Stimulated activated naive CD4-positive, alpha-beta T cell (primary cell): ENCODE results near the gene MIPOL1.

Experiments
- DNase-seq, 6 experiments: peaks; one replicate each; lab custom pipeline; 2025; lab: John Stamatoyannopoulos, UW

MIPOL1 gene

DNA sequence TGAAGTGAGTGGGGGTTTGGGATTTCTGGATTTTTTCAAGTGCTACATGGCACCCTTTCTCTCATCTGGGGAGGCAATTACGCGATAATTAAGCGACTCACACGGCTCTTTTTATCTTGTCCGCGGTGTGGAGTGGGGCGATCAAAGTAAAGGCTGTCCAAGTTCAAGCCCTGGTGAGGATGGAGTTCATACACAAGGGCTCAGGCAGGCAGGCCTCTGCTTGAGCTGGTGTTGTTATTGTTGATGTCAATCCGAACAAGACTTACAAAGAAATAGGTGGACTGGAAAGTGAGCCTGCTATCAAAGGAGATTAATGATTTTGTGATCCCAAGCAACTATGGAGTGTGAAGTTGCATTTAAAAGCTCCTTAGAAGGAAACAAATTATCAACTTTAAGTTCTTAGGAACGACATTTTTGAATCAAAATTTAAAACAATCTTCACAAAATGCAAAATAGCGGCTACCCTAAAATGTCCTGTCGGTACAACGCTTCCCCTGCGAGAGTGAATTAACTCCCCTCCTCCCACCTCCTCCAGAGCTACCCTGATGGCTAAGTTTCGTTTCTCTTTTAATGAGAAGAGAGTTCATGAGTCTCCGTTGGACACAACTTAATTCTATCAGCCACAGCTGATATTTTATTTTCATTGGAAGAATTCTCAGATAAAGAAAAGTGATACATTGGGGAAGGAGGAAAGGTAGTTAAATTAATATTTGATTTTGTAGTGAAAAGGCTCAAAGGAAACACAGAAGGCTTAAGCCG is 391.4 kb downstream of the MIPOL1 start:
- no peak for DNase-seq

DNA sequence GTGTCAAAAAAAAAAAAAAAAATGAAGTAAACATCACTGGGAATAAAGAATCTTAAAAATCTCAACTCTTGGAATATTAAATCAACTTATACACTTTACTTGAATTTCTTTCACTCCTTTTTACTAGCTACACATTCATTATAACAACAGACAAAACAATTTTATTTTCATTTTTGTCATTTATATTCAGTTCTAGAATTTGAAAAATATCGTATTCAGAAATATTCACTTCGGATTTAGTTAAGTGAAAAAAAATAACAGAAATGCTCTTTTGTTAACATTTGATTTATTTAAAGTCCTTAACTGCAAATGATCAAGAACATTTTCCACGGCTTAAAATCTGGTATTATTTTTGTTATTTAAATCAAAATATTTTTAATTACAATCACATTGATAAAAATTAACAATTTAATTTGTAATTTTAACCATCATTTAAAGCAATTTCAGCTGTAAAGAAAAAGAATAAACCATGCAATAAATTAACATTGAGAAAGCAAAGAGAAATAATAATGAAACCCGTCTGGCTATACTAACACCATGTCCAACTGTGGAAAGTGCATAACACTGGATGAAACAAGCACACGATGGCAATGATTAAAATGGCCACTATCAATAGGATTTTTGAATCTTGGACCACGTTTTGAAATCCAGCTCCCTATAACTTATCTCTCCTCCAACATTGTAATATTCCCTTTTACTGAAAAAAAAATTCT is 392.1 kb downstream of the MIPOL1 start:
- DNase-seq: no peak

DNA sequence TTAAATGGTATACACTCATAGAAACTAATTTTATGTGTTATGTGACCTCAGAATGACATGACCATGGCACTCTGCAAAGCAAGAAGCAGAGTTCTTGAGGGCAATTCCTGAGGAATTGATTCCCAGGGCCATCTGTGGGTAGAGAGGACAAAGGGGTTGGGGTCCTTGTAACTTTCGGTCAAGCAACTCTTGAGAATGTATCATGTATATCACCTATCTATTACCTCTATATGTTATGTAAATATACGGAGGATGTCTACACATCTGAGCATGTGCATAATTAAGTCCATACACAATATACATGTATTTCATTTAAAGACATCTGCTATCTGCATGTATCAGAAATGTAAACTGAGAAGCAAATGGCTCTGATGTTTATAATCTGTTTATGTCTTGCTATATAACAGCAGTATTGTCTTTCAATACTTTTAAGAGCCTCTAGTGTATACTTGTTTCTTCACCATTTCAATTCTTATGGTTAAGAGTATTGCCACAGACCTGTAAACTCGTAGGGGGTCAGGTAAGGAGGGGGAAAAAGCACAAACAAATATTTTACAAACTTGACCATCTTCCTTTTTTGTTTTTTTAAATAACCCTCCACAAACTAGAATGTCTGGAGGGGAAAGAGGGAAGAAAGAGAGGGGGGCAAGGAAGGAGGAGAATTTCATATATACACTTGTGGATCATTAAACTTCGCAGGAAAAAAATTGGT is 392.8 kb downstream of the MIPOL1 start:
- no peak for DNase-seq

DNA sequence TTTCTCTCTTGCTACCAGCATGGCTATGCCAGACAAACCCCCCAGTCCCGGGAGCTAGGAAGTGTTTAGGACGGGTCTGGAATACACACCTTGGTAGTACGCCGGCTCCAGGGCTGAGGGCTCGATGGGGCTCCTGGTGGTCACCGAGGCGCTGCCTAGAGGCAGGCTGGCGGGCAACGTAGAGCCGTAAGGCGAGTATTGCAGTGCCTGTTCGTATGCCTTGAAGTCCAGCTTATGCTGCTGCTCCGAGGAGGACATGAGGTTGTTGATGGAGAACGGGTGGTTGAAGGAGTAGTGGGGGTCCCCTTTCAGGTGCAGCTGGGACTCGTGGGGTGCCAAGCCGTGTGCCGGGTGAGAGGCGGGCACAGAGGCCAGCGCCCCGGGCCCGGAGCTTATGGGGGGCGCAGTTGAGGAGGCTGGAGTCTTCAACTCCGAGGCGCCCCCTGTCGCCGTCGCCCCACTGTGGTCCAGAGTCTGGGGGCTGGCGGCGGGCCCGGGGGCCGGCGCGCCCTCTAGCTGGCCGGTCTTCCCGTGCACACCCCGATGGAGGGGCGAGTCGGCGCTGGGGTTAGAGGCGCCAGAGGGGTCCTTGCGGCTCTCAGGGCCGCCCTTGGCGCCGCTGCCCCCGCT is 393.7 kb downstream of the MIPOL1 start:
- no peak for DNase-seq

DNA sequence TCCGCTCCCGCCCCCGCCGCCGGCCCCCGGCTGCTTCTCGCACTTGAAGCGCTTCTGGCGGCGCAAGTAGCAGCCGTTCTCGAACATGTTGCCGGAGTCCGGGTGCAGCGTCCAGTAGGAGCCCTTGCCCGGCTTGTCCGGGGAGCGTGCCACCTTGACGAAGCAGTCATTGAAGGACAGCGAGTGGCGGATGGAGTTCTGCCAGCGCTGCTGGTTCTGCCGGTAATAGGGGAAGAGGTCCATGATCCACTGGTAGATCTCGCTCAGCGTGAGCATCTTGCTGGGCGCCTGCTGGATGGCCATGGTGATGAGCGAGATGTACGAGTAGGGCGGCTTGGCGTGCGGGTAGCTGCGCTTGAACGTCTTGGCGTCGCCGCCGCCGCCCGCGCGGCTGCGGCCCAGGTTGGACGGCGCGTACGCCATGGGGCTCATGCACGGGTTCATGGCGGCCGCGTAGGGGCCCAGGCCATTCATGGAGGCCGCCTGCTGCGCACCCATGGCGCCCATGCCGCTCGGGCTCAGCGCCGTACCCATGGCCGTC is 394.3 kb downstream of the MIPOL1 start:
- no peak for DNase-seq

DNA sequence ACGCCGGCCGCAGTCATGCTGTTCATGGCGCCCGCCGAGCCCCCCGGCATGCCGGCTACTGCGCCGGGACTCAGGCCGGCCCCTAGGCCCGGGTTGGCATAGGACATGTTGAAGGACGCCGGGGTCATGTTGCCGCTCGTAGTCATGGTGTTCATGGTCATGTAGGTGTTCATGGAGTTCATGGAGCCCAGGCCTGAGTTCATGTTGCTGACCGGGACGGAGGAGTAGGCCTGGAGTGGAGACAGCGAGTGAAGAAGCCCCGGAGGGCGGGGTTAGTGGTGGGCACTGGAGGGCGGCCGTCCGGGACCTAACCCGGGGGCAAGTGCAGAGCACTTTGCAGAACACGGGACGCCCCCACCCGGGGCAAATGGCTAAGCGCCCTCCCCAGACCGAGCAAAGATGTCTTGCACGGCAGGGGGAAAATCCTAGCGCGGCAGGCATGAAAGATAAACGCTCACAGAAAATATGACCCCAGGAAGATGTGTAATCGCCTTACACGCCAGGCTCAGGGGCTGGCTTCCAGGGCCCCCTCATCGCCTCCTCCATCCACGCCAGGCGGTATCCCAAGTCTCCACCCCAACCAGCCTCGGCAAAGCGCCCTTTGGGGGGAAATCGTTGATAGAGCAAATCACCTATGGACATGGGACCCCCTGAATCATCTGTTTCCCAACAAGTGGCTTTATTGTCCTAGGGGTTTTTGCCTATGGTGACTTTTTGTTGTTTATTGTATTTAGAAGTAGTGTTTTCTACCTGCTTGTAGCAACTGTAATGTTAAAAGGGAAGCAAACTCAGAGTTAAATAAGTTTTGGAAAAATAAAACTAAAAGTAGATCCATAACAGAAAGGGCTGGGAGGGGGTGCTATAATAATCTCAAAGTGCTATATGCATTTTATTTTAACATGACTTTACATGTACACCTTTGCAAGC is 395.0 kb downstream of the MIPOL1 start:
- no peak for DNase-seq

DNA sequence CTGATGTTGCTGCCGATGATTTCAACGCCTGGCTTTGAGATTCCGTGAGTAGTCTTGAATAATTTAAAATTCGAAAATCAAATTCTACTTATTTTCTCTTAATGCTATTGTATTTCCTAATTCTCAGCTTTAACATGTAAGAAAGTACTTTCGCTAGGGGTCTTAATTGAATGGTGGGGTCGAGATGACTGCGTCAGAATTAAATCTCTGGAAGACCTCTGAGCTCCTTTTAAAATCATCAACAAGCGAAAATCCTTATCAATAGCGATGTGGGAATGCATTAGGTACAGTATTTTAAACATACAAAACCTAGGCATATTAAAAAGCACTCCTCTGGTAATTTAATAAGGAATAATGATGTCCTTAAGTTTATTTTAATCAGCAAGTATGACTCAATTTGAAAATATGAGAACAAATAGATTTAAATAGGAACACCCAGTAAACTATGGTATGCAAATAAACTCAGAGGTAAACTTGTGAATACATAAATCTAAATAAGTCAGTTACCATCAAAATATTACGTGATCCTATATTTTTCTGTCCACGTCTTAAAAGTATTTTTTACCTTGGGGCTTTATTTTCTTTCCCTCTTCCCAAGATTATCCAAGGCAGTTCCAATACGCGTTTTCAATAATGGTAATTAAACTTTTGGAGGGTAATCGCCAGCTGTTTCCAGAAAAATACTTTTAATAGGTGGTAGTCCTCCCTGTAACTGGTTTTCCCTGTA is 395.9 kb downstream of the MIPOL1 start:
- DNase-seq: no peak

DNA sequence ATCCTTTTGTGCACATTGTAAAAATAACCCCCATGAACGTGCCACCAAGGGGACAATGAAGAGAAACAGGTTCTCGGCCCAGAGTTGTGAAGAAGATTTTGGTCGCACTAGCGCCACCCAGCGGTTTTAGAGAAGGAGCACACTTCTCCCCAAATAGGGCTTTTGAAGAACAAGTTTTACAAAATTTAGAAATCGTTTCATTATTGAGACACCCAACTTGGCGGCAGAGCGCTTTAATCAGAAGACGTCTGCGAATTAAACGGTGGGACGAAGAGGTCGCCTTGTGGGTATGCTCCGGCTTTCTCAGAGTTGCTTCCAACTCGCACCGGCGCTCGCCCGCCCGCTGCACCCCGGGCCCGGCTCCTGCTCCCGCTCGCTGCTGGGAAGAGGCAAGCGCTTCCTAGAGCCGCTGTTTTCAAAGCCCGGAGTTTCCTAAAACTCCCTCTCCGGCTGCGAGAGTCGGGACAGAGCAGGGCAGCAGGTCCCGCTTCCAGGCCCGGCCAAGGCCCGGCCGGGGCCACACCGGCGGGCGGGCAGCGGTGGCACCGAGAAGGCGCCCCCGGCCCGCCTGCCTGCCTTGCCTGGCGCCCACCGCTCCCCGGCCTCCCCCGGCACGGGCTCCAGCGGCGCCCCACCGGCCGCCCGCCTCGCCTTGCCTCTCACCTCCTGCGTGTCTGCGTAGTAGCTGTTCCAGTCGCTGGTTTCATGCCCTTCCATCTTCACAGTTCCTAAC is 396.7 kb downstream of the MIPOL1 start:
- peak in 1 of 6 experiments; percentile 7 for DNase-seq

DNA sequence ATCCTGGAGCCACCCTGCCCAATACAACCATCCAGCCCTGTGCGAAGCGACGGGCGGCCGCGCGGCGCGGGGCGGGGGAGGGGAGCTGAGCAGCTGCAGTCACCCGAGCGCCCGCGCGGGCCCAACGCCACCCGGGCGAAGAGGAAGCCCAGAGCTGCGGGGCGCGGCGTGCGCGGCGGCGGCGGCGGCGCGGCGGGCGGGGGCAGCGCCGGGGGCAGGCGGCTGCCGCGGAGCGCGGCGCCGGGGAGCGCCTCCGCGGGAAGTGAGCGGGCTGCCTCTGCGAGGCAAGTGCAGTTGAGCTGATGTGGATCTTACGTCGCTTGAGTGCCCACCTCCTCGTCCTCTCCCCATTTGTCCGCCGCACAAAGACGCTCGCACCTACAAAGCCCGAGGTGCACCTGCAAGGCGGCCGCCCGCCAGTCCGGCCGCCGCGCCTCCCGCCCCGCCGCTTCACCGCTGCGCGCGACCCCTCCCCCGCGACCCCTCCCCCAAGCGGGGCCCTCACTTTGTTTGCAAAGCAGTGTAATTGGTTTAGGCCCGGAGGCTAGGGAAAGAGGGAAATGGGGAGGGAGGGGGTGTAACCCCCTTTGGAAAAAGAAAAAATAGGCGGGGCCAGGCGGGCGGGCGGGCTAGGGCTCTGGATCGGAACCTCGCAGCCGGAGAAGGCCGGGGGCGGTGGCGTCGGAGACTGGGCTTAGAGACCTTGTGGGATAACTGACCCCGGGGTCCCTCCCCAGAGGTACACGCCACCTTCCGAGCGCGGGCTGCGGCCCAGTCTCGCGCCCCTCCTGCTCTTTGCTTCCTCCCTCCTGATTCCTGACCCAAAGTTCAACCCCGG is 397.5 kb downstream of the MIPOL1 start, which contains the start of the genes FOXA1 and TTC6:
Gene FOXA1 (minus strand): TSS at position 279 of the 838 bp plus-strand sequence. CDS start 277 bp downstream, at position 2.
Gene TTC6 (plus strand): TSS at position 659 of the 838 bp plus-strand sequence. CDS start 26,436 bp downstream, outside the sequence.
- no peak for DNase-seq

DNA sequence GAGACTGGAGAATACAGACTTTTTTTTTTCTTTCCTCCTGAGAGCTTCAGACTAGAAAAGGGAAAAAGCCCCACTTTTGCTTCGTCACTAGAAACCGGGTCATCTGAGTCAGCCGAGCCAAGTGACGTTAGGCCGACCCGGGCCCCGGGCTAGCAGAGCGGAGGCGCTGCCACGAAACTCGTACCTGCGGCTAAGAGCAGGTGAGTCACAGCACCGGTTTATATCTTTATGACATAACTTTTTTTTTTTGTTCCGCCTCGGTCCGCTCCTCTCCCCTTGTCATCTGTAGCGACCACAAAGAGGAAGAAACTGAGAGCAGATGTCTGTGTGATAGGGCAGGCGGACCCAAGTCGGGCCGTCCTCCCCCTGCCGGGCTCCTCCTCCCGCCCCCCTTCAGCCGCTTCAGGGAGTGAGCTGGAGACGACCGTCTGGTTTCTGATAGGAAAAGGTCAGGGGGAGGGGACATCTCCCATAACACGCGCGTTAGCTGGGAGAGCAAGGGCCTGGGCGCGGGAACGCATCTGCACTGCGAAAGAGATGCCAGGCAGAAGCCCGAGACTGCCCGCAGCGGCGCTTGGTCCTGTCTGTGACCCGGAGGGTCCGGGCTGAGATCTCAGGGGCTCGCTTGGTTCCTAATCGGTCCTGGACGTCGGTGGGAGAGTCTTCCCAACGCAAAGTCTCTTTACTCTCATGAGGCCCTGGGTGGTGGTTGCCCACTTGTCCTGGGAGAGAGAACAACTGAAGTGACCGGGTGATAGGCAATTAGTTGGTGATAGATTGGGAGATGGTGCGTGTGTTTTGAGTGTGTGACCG is 398.3 kb downstream of the MIPOL1 start:
- DNase-seq: no peak

DNA sequence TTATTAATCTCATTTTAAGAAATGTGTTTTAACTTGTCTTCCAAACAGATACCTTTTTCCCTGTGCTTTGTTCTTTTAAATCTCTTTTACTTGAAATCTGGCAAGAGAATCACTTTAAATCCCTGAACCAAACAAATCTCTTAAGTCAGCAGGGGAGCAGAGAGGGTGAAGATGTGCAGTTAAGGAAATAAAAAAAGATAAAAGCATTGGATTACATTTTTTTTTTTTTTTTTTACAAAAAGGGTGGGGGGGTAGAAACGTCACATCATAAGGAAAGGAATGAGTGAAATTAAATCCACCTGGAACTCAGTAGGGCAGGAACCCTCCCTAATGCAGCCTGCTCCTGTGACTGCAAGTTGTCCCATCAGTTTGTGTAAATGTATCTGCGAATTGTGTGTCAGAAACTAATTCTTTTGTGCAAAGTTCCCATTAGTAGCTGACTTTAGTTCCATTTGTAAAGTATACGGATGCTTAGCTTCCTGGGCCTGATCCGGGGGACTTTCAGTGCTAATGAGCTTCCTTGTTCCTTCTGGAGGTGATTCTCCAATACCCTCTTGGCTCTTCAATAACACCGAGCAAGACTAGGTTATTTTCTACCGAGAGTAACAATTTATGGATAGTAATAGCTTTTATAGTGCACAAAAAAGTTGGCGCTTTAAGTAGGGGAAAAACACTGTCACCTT is 399.2 kb downstream of the MIPOL1 start:
- DNase-seq: no peak

DNA sequence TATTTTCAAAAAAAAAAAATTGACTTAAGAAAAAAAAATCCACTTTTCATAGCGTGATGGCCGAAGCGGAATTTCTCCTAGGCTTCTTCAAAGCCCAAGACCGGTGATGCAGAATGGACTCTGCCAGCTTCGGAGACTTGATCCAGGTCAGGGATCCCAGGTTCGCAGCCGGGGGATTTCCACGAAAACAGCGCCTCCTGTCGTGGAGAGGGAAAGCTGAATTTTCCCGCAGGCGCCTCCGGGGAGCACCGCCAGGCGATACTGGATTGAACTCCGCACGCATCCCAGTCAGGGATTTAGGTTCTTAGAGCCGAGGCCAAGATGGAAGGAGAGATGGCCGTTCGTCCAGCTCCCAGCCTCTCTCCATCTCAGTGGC is 399.8 kb downstream of the MIPOL1 start:
- no peak for DNase-seq

DNA sequence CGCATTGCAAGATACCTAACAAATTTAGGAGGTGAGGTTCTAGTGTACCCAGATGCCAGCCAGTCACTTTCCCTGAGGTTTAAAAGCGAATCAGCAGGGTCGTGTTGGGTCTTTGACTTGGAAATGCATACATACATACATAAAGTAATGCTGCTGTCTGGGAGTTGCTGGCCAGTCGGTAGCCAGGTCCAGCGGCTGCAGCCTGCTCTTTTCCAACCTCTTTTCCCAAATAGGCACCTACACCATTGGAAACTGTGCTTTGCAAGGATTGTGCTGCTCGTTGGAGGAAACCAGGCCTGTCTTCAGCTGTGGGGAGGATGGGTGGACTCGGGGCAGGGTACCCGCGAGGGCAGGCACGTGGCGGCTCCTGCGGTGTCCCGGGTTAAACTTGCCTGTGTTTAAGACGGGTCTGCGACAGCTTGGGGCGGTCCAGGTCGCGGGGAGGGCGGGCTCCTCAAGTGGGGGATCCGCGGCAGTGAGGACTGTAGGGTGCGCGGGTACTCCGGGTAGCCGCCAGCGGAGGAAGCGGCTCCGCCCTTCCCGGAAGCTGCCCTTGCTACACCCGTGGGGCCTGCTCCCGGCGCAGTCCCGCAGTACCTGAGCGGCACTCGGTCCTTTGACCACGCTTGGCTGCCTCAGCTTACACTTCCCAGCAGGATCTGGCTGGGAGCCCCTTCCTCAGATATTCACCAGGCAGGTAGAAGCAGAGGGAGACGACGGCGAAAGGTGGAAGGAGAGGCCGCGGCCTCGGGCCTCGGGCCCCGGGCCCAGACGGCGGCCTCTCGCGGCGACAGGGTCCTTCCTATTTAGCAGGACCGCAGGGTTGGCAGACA is 400.4 kb downstream of the MIPOL1 start:
- no peak for DNase-seq

DNA sequence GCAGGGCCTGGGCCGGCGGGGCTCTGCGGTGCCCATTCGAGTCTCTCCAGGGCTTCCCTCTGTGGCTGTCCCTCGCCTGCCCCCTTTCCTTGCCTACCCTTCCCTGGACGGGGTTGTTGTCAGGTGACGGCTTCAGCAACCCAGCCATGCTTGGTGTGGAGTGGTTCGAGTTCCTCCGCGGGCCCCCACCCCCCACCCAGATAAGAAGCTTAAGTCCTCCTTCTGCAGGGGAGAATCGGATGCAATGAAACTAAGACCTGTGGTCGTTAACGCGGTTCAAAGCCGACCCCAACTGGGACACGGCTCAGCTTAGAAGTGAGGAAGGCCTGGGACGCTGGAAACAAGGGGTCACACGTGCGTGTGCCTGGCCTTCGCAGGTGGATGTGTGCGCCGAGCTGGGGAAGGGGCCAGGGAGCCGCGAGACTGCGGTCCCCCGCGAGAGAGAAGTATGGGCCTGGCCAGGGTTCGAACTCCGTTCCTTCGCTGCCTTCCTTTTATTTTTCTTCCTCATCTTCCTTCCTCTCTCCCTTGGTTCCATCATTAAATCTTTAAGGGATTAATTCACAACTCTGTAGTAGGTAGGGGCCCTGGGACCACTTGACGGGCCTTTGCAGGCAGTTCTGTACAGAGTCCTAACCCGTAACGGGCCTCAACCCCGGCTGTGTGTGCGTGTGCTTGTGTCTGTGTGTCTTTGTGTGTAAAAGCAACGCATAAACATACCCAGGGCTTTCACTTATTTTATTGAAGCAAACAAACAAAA is 401.2 kb downstream of the MIPOL1 start:
- DNase-seq: no peak
